GM12878 (cell line): ENCODE results near the gene ZNF791. TPM values are rescaled to one million over a fixed set of nuclear protein-coding genes. Genes with fewer than 3 reads are reported as not detected.

Source experiments
- CBFB ChIP-seq: IDR thresholded peaks from 2 replicates; pipeline ENCODE4 v1.6.1; 2016; ENCODE audit warnings: antibody characterized with exemption, low read depth
- CHD2 ChIP-seq: IDR thresholded peaks from 2 replicates; pipeline ENCODE4 v1.6.1; 2011; ENCODE audit warnings: low read depth, low read length, improper control_type of control experiment, borderline replicate concordance
- CUX1 ChIP-seq: IDR thresholded peaks from 2 replicates; pipeline ENCODE4 v1.6.1; 2012; ENCODE audit warnings: improper control_type of control experiment, low read depth, low read length; ENCODE audit not compliant: insufficient replicate concordance
- HDAC2 ChIP-seq: fragments of 200-600 bp; sonication (generic); IDR thresholded peaks from 2 replicates; pipeline ENCODE4 v1.6.1; 2017
- HDAC6 ChIP-seq: fragments of 200-600 bp; sonication (generic); IDR thresholded peaks from one replicate; pipeline ENCODE4 v1.8.0; 2017; ENCODE audit warnings: antibody characterized with exemption; ENCODE audit not compliant: unreplicated experiment
- KDM1A ChIP-seq: fragments of 200-600 bp; sonication (generic); IDR thresholded peaks from 2 replicates; pipeline ENCODE4 v1.6.1; 2016; ENCODE audit warnings: borderline replicate concordance
- NFXL1 ChIP-seq: fragments of 450-650 bp; IDR thresholded peaks from 2 replicates; pipeline ENCODE4 v1.6.1; 2017; ENCODE audit warnings: antibody characterized with exemption, mild to moderate bottlenecking, borderline replicate concordance
- PKNOX1 ChIP-seq: fragments of 450-650 bp; IDR thresholded peaks from 2 replicates; pipeline ENCODE4 v1.6.1; 2016; ENCODE audit warnings: mild to moderate bottlenecking
- PML ChIP-seq: IDR thresholded peaks from 2 replicates; pipeline ENCODE4 v1.6.1; 2012; ENCODE audit warnings: low read length, inconsistent platforms
- POLR2AphosphoS2 ChIP-seq: IDR thresholded peaks from 2 replicates; pipeline ENCODE4 v1.6.1; 2011; ENCODE audit warnings: low read depth, mild to moderate bottlenecking, low read length, improper control_type of control experiment, moderate library complexity
- POU2F2 ChIP-seq: IDR thresholded peaks from 3 replicates; pipeline ENCODE4 v1.6.1; 2011; ENCODE audit warnings: low read depth, mild to moderate bottlenecking, low read length, borderline replicate concordance
- RELA ChIP-seq: fragments of 450-650 bp; IDR thresholded peaks from 2 replicates; pipeline ENCODE4 v1.8.0; 2014; ENCODE audit warnings: borderline replicate concordance; ENCODE audit not compliant: partially characterized antibody
- SIN3A ChIP-seq: IDR thresholded peaks from 2 replicates; pipeline ENCODE4 v1.6.1; 2012; ENCODE audit warnings: low read depth, low read length, improper control_type of control experiment
- SMARCA5 ChIP-seq: fragments of 450-650 bp; IDR thresholded peaks from 2 replicates; pipeline ENCODE4 v1.6.1; 2017; ENCODE audit warnings: mild to moderate bottlenecking
- SMC3 ChIP-seq: IDR thresholded peaks from 2 replicates; pipeline ENCODE4 v1.6.1; 2011; ENCODE audit warnings: low read length, improper control_type of control experiment, borderline replicate concordance
- SP1 ChIP-seq: IDR thresholded peaks from one replicate; pipeline ENCODE4 v1.6.1; 2011; ENCODE audit warnings: low read depth, low read length
- SREBF1 ChIP-seq: IDR thresholded peaks from 2 replicates; pipeline ENCODE4 v1.6.1; 2012; ENCODE audit warnings: mild to moderate bottlenecking, low read length
- TCF7 ChIP-seq: IDR thresholded peaks from 2 replicates; pipeline ENCODE4 v1.6.1; 2014; ENCODE audit warnings: antibody characterized with exemption, borderline replicate concordance
- ZBTB4 ChIP-seq: fragments of 450-650 bp; formaldehyde crosslinking; IDR thresholded peaks from 2 replicates; pipeline ENCODE4 v1.4.0; 2022; ENCODE audit warnings: mild to moderate bottlenecking, moderate library complexity
- polyA plus RNA-seq, 11 experiments: library from polyadenylated mRNA; depleted of rRNA in 4 of 11; unstranded in 6 of 11; stranded (reverse) in 5 of 11; fragments of >200 nt; fragmentation: Nextera tagmentation in 4 of 11; fragmentation: Illumina TruSeq in 1 of 11; extraction: Ambion mirVana in 4 of 11; extraction: Trizol in 1 of 11; gene quantifications; 1 replicate in 1 of 11; 2 replicates in 10 of 11; pipeline versions ENCODE4 v1.2.1 to v1.2.3, GENCODE V29; 2011 to 2016; ENCODE audit warnings: inconsistent platforms in 2 of 11, missing spikeins in 2 of 11, low read depth in 1 of 11
- total RNA-seq, 4 experiments: library from RNA; depleted of rRNA in 3 of 4; stranded (reverse); fragments of >200 nt in 3 of 4; fragmentation: Illumina TruSeq in 1 of 4; extraction: Trizol in 1 of 4; gene quantifications; 2 replicates each; pipeline versions ENCODE4 v1.2.1 to v1.2.3, GENCODE V29; 2013 to 2021
- TF ChIP-seq, protein P1 (sequence below): IDR thresholded peaks from 2 replicates; pipeline ENCODE4 v1.6.1; 2012; ENCODE audit warnings: low read depth, low read length, improper control_type of control experiment
- TF ChIP-seq, protein P2 (sequence below): fragments of 450-650 bp; IDR thresholded peaks from 2 replicates; pipeline ENCODE4 v1.6.1; 2018; ENCODE audit warnings: borderline replicate concordance, mild to moderate bottlenecking; ENCODE audit not compliant: partially characterized antibody

ZNF791 gene
- total and polyA plus RNA-seq, 10 of the 15 experiments (the other 5 are each of a cell fraction or from before 2014, with no cell fraction given): 7.5 to 24.0 (median 11.8) TPM

- TF ChIP-seq ZBTB4 (CRISPR knock-in tag): no peak
- no peak for TF ChIP-seq SMARCA5
- TF ChIP-seq PML: no peak
- peak; percentile 5 for TF ChIP-seq SP1
- no peak; the same call in 1 of the 2 replicates for TF ChIP-seq SIN3A
- no peak for TF ChIP-seq CUX1
- no peak for TF ChIP-seq POLR2AphosphoS2
- 0 out of 3 replicates have a peak, but pooled peaks have one; percentile 2 for TF ChIP-seq POU2F2
- TF ChIP-seq, protein P1, sequence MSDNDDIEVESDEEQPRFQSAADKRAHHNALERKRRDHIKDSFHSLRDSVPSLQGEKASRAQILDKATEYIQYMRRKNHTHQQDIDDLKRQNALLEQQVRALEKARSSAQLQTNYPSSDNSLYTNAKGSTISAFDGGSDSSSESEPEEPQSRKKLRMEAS: peak; percentile 88; the same call in 1 of the 2 replicates
- no peak for TF ChIP-seq KDM1A
- TF ChIP-seq PKNOX1: no peak
- no peak for TF ChIP-seq CBFB
- TF ChIP-seq SREBF1: no peak
- TF ChIP-seq, protein P2, sequence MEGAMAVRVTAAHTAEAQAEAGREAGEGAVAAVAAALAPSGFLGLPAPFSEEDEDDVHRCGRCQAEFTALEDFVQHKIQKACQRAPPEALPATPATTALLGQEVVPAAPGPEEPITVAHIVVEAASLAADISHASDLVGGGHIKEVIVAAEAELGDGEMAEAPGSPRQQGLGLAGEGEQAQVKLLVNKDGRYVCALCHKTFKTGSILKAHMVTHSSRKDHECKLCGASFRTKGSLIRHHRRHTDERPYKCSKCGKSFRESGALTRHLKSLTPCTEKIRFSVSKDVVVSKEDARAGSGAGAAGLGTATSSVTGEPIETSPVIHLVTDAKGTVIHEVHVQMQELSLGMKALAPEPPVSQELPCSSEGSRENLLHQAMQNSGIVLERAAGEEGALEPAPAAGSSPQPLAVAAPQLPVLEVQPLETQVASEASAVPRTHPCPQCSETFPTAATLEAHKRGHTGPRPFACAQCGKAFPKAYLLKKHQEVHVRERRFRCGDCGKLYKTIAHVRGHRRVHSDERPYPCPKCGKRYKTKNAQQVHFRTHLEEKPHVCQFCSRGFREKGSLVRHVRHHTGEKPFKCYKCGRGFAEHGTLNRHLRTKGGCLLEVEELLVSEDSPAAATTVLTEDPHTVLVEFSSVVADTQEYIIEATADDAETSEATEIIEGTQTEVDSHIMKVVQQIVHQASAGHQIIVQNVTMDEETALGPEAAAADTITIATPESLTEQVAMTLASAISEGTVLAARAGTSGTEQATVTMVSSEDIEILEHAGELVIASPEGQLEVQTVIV: no peak
- no peak for TF ChIP-seq TCF7
- no peak for TF ChIP-seq NFXL1
- TF ChIP-seq SMC3: no peak
- TF ChIP-seq RELA: no peak
- 0 out of 2 replicates have a peak, but pooled peaks have one; percentile 14 for TF ChIP-seq CHD2
- no peak for TF ChIP-seq HDAC2
- TF ChIP-seq HDAC6: no peak
Observed at GRCh38 chr19:12665281-12665573, 54.5 kb downstream of the ZNF791 start (continued).
